Ecto neural progenitor cell (in vitro differentiated cells): ENCODE data around the gene CD4.
A peak's percentile ranks its signal among the peaks of the same experiment; 100 is the strongest.

Source experiments
- DNase-seq: peaks from one replicate; pipeline ENCODE4 v3.0.0-alpha.2; 2018; ENCODE audit warnings: low spot score

CD4 gene

DNA sequence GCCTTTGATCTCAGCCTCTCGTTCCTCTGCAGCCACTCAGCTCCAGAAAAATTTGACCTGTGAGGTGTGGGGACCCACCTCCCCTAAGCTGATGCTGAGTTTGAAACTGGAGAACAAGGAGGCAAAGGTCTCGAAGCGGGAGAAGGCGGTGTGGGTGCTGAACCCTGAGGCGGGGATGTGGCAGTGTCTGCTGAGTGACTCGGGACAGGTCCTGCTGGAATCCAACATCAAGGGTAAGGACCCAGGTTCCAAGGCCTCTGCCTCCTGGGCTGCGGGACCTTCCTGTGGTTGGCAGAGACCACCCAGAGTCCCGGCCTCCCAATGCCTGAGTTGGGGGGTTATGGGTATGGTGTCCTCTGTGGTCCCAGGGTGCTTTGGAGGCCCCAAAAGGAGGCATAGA lies 27.8 kb downstream of the CD4 start:
- DNase-seq: no peak

DNA sequence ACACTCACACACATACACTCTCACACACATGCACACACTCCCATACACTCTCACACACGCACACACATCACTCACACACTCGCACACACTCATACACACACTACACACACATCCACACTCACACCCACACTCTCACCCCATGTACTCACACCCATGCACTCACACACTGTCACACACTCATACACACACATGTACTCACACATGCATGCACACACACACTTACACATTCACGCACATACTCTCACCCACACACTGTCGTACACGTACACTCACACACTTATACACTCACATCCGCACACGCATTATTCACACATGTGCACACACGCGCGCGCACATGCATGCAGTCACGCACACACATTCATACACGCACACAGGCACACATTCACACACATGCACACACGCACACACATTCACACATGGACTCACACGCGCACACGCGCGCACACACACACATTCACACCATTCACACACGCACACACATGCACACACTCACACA lies 28.4 kb downstream of the CD4 start:
- no peak for DNase-seq

DNA sequence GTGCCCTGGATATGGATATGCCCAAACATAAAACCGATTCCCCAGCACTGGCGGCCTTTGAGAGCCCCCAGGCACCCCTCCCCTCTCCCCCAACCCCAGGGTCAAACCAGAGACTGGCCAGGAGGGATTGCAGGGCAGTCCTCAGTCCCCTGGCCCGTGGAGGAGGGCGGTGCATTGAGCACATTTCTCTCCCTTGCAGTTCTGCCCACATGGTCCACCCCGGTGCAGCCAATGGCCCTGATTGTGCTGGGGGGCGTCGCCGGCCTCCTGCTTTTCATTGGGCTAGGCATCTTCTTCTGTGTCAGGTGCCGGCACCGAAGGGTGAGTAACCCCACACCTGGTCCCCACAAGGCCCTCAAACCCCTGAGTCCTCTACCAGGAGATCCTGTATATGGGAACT lies 28.9 kb downstream of the CD4 start:
- DNase-seq: peak; percentile 78

DNA sequence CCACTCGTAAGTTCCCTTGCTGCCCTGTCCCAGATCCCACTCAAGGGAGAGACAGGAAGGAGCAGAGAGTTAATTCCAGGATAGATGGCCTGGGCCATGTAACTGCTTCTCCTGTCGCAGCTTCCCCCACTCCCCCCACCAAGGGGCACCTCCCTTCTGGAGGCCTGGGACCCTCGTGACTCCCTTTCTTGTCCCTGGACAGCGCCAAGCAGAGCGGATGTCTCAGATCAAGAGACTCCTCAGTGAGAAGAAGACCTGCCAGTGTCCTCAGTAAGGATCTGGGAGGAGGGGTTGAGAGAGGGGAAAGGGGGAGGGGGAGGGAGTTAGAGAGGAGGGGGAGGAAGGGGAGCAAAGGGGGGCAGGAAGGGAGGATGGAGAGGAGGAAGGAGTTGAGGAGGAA lies 29.3 kb downstream of the CD4 start:
- peak; percentile 52 for DNase-seq

DNA sequence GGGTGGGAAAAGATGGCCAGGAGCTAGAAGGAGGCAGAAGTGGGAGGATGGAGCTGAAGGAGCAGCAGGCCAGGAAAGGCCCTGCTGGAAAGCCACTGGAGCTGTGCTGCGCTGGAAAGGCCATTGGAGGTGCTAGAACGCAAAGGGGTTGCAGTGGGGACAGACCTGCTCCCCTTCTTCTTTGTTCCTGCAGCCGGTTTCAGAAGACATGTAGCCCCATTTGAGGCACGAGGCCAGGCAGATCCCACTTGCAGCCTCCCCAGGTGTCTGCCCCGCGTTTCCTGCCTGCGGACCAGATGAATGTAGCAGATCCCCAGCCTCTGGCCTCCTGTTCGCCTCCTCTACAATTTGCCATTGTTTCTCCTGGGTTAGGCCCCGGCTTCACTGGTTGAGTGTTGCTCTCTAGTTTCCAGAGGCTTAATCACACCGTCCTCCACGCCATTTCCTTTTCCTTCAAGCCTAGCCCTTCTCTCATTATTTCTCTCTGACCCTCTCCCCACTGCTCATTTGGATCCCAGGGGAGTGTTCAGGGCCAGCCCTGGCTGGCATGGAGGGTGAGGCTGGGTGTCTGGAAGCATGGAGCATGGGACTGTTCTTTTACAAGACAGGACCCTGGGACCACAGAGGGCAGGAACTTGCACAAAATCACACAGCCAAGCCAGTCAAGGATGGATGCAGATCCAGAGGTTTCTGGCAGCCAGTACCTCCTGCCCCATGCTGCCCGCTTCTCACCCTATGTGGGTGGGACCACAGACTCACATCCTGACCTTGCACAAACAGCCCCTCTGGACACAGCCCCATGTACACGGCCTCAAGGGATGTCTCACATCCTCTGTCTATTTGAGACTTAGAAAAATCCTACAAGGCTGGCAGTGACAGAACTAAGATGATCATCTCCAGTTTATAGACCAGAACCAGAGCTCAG lies 30.0 kb downstream of the CD4 start:
- peak; percentile 58 for DNase-seq

DNA sequence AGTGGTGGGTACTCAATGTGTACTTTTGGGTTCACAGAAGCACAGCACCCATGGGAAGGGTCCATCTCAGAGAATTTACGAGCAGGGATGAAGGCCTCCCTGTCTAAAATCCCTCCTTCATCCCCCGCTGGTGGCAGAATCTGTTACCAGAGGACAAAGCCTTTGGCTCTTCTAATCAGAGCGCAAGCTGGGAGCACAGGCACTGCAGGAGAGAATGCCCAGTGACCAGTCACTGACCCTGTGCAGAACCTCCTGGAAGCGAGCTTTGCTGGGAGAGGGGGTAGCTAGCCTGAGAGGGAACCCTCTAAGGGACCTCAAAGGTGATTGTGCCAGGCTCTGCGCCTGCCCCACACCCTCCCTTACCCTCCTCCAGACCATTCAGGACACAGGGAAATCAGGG lies 30.8 kb downstream of the CD4 start:
- peak; percentile 66 for DNase-seq

DNA sequence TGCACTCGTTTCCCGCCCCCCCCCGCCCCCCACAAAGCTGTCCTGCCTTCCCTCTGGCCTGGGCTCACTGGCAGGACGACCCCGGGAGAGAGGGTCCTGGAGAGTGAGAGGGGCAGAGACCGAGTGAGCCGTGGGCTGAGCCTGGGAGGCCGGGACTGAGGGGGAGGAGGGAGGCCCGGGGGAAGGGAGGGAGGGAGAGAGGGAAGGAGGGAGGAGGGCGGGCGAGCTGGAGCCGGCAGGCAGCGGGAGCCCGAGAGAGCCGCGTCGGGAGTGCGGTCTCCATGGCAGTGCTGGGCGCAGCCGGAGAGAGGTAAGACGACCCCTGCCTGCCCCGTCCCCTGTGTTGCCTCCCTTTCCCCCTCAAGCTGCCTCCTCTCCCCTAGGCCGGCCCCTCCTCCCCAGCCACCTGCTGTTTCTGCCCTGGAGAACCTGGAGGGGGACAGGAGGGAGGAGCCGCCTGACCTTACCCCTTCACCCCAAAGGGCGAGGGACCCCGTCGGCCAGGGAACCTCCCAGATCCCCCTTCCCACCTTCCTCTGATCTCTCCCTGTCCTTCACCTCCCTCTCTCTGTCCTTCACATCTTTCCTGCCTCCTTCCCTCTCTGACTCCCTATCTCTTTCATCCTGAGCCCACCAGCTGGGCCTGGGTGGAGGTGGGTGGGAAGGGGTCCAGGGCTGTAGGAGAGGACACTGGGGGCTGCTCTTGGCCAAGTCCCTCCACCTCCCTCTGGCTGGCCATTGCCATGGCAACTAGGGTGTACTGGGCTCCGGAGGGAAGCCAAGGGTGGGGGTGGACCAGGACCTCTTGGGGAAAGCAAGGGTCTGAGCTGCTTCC lies 32.5 kb downstream of the CD4 start, which contains the start of gene GPR162:
TSS of gene GPR162 (plus strand) at position 231 of the 835 bp plus-strand sequence. CDS start 2,078 bp downstream, outside the sequence.
- DNase-seq: peak; percentile 95

DNA sequence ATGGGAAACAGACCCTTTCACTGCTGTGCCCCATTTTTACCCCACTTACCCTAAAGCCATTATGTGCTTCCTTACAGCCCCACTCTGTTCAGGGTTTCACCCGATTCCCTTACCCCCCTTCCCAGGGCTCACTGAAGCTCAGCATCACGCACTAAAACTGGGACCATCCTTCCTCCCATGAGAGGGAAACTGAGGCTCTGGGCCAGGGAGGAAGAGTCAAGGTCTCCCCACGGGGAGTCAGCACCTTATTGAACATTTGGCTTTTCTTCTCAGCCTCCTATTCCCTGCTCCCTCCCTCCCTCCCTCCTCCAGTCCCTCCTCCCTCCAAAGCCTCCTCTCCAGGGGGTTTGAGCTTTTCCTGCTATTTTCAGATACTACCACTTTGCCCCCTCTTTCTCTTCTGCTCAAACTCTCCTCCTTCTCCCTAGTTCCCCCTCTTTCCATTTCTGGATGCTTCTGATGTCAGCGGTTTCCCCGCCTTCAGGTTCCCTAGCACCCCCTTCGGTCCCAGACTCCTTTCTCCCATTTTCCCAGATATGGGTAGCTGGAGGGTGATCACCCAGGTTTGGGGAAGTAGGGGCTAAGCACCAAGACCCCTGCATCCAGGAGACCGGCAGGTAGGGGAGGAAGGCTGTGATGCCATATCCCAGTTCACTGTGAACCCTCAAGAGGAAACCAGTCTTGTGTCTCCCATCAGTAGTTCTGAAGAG lies 33.3 kb downstream of the CD4 start:
- DNase-seq: peak; percentile 46

DNA sequence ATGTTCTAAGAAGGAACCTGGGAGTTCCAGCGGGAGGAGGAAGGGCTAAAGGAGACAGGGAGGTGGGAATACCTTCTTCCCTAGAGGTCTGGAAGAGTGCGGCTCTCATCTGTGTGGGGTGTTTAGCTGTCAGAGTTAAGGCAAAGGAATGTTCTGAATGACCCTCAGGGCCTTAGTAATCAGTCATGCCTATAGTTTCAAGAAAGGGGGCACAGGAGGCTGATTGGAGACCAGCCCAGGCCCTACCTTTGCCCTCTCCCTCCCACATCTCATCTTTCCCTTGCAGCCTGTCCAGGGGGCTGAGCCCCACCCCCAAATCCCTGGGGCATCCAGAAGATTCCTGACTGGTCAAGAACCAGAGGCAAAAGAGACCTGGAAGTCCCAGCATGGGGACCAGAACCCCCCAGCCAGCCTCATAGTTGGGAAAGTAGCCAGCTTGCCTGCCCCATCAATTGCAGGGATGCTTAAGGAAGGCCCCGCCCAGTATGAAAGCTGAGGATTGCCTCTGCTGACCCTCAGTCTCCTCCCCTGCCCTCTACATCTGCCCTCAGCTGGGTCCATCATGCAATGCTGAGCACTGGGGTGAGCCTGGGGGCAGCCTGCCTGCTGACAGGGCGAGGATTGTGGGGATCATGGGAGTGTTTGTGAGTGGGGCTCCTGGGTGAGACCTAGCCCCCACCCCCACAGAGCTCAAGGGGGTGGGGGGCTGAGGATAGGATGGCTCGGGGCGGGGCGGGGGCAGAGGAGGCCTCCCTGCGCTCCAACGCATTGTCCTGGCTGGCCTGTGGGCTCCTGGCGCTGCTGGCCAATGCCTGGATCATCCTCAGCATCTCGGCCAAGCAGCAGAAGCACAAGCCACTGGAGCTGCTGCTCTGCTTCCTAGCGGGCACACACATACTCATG lies 34.1 kb downstream of the CD4 start:
- peak; percentile 58 for DNase-seq

DNA sequence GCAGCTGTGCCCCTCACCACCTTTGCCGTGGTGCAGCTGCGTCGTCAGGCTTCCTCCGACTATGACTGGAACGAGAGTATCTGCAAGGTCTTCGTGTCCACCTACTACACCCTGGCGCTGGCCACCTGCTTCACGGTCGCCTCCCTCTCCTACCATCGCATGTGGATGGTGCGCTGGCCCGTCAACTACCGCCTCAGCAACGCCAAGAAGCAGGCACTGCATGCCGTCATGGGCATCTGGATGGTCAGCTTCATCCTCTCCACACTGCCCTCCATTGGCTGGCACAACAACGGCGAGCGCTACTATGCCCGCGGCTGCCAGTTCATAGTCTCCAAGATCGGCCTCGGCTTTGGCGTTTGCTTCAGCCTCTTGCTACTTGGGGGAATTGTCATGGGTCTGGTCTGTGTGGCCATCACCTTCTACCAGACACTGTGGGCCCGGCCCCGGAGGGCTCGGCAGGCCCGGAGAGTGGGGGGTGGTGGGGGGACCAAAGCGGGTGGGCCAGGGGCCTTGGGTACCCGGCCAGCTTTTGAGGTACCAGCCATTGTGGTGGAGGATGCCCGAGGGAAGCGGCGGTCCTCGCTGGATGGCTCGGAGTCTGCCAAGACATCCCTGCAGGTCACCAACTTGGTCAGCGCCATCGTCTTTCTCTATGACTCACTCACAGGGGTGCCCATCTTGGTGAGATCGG lies 34.9 kb downstream of the CD4 start:
- DNase-seq: peak; percentile 47

DNA sequence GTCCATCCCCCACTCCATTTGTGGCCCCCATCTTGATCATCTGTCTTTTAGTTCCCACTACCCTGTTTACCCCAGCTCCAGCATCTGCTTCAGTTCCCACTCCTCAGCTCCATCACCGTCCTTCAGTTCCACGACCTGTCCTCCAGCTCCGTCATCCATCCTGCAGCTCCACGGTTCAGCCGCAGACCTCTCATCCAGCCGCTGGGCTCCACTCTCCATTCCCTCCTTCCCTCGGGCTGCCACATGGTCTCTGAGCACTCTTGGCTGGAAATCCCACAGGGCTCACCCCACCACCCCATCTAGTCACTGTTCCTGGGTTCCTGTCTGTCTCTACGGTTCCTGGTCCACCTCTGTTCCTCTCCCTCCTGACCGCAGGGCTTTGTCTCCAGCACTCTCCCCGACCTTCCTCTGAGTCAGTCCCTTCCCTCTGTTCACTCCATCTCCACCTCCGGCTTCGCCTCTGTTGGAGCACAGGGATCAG lies 35.6 kb downstream of the CD4 start:
- DNase-seq: peak; percentile 56

DNA sequence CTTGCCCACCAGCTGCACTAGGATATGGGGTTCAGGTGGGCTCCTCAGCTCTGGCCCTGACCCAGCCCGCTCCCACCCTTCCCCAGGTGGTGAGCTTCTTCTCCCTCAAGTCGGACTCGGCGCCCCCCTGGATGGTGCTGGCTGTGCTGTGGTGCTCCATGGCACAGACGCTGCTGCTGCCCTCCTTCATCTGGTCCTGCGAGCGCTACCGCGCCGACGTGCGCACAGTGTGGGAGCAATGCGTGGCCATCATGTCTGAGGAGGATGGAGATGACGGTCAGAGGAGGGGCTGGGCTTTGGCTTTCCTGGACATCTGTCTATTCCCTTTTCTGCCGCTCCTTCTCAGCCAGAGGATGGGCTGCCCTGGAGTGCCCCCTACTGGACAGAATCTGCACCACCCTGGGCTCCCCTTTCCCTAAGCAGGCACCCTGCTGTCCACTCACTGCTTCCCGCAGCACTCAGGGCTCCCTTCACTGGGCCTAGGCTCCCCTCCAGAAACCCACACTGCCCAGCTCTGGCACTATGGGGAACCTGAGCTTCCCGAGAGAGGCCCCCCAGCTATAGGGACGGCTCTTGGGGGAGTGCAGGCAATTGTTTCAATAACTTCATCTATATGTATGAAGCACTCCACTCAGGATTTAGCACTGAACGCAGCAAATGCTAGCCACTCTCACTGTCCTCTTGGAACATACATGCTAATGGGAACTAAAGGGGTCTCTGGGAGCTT lies 36.2 kb downstream of the CD4 start:
- DNase-seq: peak; percentile 97

DNA sequence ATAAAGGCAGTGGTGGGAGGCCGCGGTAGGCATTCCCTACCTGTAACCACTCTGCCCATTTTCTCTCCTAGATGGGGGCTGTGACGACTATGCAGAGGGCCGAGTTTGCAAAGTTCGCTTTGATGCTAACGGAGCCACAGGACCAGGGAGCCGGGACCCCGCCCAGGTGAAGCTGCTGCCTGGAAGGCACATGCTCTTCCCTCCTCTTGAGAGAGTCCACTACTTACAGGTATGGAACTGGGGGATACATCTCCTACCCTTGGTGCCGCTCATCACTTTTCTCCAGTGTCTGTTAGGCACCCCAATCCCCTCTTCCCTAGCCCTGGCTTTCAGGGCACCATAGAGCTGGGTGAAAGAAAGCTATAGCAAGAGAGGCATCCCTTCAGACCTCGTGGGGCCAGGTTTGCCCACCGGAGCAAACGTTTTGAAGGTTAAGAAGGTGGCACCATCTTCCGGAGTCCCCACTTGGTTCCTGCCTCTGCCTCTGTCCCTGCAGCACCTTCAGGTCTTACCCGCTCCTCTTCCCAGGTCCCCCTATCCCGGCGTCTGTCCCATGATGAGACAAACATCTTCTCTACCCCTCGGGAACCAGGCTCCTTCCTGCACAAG lies 36.9 kb downstream of the CD4 start:
- peak; percentile 57 for DNase-seq

DNA sequence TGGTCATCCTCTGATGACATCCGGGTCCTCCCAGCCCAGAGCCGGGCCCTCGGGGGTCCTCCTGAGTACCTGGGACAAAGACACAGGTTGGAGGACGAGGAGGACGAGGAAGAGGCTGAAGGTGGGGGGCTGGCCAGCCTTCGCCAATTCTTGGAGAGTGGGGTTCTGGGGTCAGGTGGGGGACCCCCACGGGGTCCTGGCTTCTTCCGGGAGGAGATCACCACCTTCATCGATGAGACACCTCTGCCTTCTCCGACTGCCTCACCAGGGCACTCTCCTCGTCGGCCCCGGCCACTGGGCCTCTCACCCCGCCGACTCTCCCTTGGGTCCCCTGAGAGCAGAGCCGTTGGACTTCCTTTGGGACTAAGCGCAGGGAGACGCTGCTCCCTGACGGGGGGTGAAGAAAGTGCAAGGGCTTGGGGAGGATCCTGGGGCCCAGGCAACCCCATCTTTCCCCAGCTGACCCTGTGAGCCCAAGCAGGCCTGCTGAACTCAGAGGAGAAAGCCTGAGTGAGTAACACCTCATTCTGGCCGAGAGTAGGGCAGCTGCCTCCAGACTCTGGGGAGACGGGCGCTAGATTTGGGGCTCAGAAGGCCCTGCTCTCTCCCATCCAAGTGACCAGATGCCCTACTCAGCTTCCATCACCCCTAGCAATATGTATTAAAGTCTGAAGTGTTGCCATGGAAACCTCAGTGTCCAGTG lies 37.6 kb downstream of the CD4 start:
- DNase-seq: no peak

DNA sequence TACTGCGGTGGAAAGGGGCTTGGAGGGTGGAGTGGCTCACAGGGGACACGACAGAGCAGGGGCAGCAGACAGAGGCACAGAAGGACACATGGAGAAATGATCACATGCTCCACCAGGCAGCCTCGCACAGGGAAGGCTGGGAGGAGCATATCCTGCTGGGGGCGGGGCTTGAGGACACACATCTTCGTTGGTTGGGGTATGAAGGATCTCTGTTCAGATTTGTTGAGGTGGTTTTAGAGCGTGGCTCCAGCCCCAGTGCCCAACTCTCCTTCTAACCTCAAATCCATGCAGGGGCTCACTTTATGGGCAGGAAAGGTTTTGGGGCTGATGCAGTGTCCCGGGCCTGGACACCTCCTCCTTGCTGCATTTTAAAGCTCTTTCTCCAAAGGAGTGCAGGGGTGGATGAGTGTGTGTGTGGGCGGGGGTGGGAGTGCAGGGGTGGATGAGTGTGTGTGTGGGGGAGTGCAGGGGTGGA lies 38.1 kb downstream of the CD4 start:
- DNase-seq: peak; percentile 91

DNA sequence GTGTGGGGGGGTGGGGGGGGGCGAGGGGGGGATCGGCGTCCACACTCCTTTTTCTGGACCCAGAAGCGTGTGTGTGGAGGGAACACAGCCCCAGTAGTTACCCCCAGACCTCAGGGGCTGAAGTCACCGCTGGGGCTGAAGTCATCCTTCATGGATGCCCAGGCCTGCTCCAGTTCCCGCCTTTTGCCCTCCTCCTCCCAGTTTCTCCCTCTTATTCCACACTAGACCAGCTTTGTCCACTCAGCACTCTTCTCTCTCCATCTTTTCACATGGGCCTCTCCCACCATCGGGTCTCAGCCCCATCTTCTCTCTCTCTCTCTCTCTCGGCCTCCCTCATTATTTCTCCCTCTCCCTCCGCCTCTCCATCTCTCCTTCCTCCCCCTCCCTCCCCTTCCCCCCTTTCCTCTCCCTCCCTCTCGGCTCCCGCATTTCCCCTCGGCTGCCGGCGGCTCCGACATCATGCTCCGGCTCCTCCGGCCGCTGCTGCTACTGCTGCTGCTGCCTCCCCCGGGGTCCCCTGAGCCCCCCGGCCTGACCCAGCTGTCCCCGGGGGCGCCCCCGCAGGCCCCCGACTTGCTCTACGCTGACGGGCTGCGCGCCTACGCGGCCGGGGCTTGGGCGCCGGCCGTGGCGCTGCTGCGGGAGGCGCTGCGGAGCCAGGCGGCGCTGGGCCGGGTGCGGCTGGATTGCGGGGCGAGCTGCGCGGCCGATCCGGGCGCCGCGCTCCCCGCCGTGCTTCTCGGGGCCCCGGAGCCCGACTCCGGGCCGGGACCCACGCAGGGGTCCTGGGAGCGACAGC lies 38.9 kb downstream of the CD4 start, which contains the start of gene P3H3:
TSS of gene P3H3 (plus strand) at position 426 of the 799 bp plus-strand sequence. CDS start at position 460, 34 bp downstream.
- DNase-seq: peak; percentile 83
